Gastrocnemius medialis (tissue), 4 donors: ENCODE data around the gene ENDOD1. TPM values are rescaled to one million over a fixed set of nuclear protein-coding genes. Genes with fewer than 3 reads are reported as not detected.

Source experiments
- ATAC-seq, 2 donors: fragments of 150-250 bp; one replicate each; pipeline ENCODE4 v1.9.1; 2016
- DNase-seq, 2 donors: peaks; one replicate each; pipeline ENCODE4 v3.0.0-alpha.2; 2019
- H3K27ac ChIP-seq, 4 donors: fragments of 200-600 bp; sonication (generic); 1 replicate in 1 of 4; 2 replicates in 3 of 4; pipeline ENCODE4 v1.5.1; 2016 to 2018; ENCODE audit warnings: mild to moderate bottlenecking in 2 of 4, moderate library complexity in 1 of 4
- H3K27me3 ChIP-seq, 3 donors: fragments of 200-600 bp; sonication (generic) in 2 of 3; 1 replicate in 1 of 3; 2 replicates in 2 of 3; pipeline versions ENCODE4 v1.5.1 to v1.6.0; 2016 to 2019; ENCODE audit warnings: mild to moderate bottlenecking in 1 of 3, moderate library complexity in 1 of 3
- H3K36me3 ChIP-seq, 2 donors: fragments of 200-600 bp; sonication (generic) in 1 of 2; one replicate each; pipeline ENCODE4 v1.5.1; 2017 to 2018
- H3K4me1 ChIP-seq, 2 donors: fragments of 200-600 bp; sonication (generic) in 1 of 2; one replicate each; pipeline ENCODE4 v1.5.1; 2016 to 2017; ENCODE audit warnings: mild to moderate bottlenecking in 2 of 2
- H3K4me3 ChIP-seq, 4 donors: fragments of 200-600 bp; sonication (generic) in 3 of 4; 1 replicate in 1 of 4; 2 replicates in 3 of 4; pipeline ENCODE4 v1.5.1; 2016 to 2019; ENCODE audit warnings: mild to moderate bottlenecking in 2 of 4
- H3K9me3 ChIP-seq, 3 donors: fragments of 200-600 bp; sonication (generic) in 2 of 3; 1 replicate in 1 of 3; 2 replicates in 2 of 3; pipeline ENCODE4 v1.5.1; 2016 to 2019
- POLR2A ChIP-seq, 2 donors: fragments of 450-650 bp; IDR thresholded peaks; one replicate each; pipeline ENCODE4 v1.6.1; 2017; ENCODE audit warnings: antibody characterized with exemption in 2 of 2, mild to moderate bottlenecking in 2 of 2, moderate library complexity in 2 of 2
- in situ Hi-C, 4 donors: fragments of 200-750 bp; cut with MboI; loops; one replicate each; pipeline versions ENCODE4 v1.15.0 to v1.8.0; 2017; ENCODE audit warnings: low sequenced_read_pairs in 4 of 4
- intact Hi-C: fragments of 100-400 bp; cut with DNase I; formaldehyde crosslinking; loops from one replicate; pipeline ENCODE4 v1.15.1; 2023; ENCODE audit warnings: low total_unique reads
- total RNA-seq, 4 donors: library from RNA; depleted of rRNA; stranded (reverse); fragments of >200 nt; gene quantifications; one replicate each; pipeline versions ENCODE4 v1.1.0 to v1.2.3, GENCODE V29; 2016
- TF ChIP-seq, protein P1 (sequence below), 5 experiments: fragments of 450-650 bp in 3 of 5; fragments of 200-600 bp in 2 of 5; sonication (generic) in 2 of 5; IDR thresholded peaks in 4 of 5; conservative IDR thresholded peaks in 1 of 5; 1 replicate in 4 of 5; 2 replicates in 1 of 5; pipeline ENCODE4 v1.5.1; 2016 to 2019; ENCODE audit warnings: antibody characterized with exemption in 5 of 5, mild to moderate bottlenecking in 3 of 5, moderate library complexity in 3 of 5

Gene ENDOD1
- total RNA-seq, 4 donors from 2014 or later, result 17.5 to 35.2 (median 27.6) TPM

DNA sequence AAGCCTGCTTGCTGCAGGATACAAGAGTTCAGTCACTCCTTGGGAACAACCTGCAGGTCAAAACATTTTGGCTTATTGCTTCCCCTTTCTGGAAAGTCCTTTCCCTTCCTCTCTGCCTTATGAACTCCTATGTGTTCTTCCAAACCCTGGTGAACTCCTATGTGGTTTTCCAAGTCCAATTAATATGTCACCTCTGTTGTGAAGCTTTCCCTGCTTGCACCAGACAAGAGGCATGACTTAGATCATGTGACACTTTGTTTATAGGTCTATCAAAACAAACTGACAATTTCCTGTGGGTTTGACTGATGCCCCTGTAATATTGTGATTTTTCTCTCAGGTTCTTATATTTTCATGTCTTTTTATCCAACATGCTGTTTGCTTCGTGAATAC lies 64.2 kb downstream of the ENDOD1 start:
- H3K4me1 ChIP-seq, result peaks cover 23 to 33% of the 10 kb centered on the region in 2 donors
- H3K4me3 ChIP-seq, result no peak overlapping the region
- intact Hi-C loops (loop anchor here (5.0 kb wide), 2 partner anchors 182 to 1273 kb away; partner anchors contain the start of genes CWC15 and KDM4D), in situ Hi-C loops (loop anchor here (5.0 to 25.0 kb wide), 5 partner anchors 82 to 611 kb away; no protein-coding TSS in a partner anchor)
- H3K27me3 ChIP-seq, result no peaks in the 10 kb centered on the region
- DNase-seq (no peak), ATAC-seq (no peak)
- H3K9me3 ChIP-seq, result no peaks in the 10 kb centered on the region
- no peaks in the 10 kb centered on the region for H3K36me3 ChIP-seq
- no peak overlapping the region for H3K27ac ChIP-seq
- TF ChIP-seq POLR2A (IDR thresholded peaks at IDR 0.05), result no peak
- TF ChIP-seq, protein P1, sequence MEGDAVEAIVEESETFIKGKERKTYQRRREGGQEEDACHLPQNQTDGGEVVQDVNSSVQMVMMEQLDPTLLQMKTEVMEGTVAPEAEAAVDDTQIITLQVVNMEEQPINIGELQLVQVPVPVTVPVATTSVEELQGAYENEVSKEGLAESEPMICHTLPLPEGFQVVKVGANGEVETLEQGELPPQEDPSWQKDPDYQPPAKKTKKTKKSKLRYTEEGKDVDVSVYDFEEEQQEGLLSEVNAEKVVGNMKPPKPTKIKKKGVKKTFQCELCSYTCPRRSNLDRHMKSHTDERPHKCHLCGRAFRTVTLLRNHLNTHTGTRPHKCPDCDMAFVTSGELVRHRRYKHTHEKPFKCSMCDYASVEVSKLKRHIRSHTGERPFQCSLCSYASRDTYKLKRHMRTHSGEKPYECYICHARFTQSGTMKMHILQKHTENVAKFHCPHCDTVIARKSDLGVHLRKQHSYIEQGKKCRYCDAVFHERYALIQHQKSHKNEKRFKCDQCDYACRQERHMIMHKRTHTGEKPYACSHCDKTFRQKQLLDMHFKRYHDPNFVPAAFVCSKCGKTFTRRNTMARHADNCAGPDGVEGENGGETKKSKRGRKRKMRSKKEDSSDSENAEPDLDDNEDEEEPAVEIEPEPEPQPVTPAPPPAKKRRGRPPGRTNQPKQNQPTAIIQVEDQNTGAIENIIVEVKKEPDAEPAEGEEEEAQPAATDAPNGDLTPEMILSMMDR (IDR thresholded peaks at IDR 0.05 in 4 of 5, conservative IDR thresholded peaks at IDR 0.05 in 1 of 5), result no peak

DNA sequence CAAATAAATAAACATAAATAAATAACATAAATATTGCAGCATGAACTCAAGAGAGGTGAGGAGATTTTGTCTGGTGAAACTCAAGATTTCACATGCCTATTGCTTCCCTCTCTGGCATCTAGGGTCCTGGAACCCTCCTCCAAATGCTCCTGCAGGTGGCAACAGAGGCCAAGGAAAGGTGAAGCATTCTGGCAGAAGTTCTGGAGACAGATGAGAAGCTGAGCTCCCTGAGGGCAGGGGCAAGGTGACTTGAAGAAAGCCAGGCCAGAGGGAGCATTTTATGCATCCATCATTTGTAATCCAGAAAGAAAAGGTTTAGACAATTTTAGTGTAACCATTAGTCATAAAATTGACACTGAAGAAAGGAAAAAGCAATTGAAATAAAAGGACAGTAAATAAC lies 64.9 kb downstream of the ENDOD1 start:
- ATAC-seq, result no peak
- DNase-seq, result no peak
- in situ Hi-C loops, result loop anchor here (5.0 to 25.0 kb wide), 5 partner anchors 82 to 610 kb away; no protein-coding TSS in a partner anchor
- no peaks in the 10 kb centered on the region for H3K9me3 ChIP-seq
- H3K4me3 ChIP-seq, result no peak overlapping the region
- no peaks in the 10 kb centered on the region for H3K36me3 ChIP-seq
- H3K27me3 ChIP-seq, result no peaks in the 10 kb centered on the region
- intact Hi-C loops, result loop anchor here (5.0 kb wide), 2 partner anchors 182 to 1273 kb away; partner anchors contain the start of genes CWC15 and KDM4D
- peaks cover 19 to 27% of the 10 kb centered on the region in 2 donors for H3K4me1 ChIP-seq
- H3K27ac ChIP-seq, result no peak overlapping the region
- no peak for TF ChIP-seq POLR2A (IDR thresholded peaks at IDR 0.05)
- TF ChIP-seq, protein P1 (IDR thresholded peaks at IDR 0.05 in 4 of 5, conservative IDR thresholded peaks at IDR 0.05 in 1 of 5), result peak in 3 of 5 experiments; percentile 31 to 44 (median 37)

DNA sequence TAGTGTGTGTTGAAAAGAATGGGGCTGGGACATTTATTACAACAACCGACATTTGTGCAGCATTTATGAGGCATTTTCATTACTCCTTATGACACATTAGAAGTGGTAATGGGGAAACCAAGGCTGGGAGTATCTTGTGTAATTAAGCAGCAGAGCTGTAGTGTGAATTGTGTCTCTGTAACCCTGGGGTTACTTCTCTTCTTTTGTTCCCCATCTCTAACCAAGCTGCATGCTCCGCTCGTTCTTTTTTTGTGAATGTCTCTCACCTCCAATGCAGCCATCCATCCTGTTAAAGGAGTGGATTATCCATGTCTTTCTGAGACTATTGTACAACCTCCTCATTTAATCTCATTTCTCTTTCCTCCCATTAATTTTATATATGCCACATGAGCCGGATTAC lies 65.7 kb downstream of the ENDOD1 start:
- Histone ChIP-seq H3K27me3 (no peaks in the 10 kb centered on the region), H3K4me1 (peaks cover 13 to 19% of the 10 kb centered on the region in 2 donors), H3K4me3 (no peak overlapping the region), H3K36me3 (no peaks in the 10 kb centered on the region), H3K27ac (no peak overlapping the region), H3K9me3 (no peaks in the 10 kb centered on the region)
- no peak for TF ChIP-seq POLR2A (IDR thresholded peaks at IDR 0.05)
- TF ChIP-seq, protein P1 (IDR thresholded peaks at IDR 0.05 in 4 of 5, conservative IDR thresholded peaks at IDR 0.05 in 1 of 5), result no peak
- in situ Hi-C loops, result loop anchor here in 3 of 4 donors (10.0 to 25.0 kb wide), 3 partner anchors 382 to 609 kb away; no protein-coding TSS in a partner anchor
- intact Hi-C loops, result no loop called here
- ATAC-seq (no peak), DNase-seq (no peak)

DNA sequence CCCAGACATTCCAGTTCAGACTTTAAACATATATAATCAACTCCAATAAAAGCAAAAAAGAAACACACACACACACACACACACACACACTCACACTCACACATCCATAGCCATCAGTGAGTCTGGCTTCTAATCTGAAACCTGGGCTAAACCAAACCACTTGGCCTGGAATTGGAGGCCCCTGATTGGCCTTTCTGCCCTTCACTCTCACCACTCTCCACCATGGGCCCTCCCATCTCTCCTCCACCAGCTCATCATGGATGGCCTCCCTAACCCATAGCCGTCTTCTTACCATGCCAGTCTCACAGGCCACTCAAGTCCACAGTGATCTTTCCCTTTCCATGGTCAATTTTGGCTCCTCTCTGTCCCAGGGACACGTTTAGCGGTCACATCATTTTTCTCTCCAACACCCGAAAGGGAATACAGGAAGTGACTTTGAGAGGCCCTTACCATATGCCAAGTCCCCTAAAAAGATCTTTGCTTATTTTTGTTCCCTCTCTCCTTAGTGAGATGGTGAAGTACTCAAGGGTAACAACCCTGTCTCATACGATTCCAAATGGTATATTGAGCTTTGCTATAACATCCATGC lies 66.6 kb downstream of the ENDOD1 start:
- TF ChIP-seq, protein P1 (IDR thresholded peaks at IDR 0.05 in 4 of 5, conservative IDR thresholded peaks at IDR 0.05 in 1 of 5), result no peak
- no peak for TF ChIP-seq POLR2A (IDR thresholded peaks at IDR 0.05)
- Histone ChIP-seq H3K4me1 (peaks cover 19 to 20% of the 10 kb centered on the region in 2 donors), H3K9me3 (no peaks in the 10 kb centered on the region), H3K4me3 (no peak overlapping the region), H3K36me3 (no peaks in the 10 kb centered on the region), H3K27ac (peak overlapping the region in 2 of 4 donors; percentile 59 to 60), H3K27me3 (no peaks in the 10 kb centered on the region)
- in situ Hi-C loops, result loop anchor here in 3 of 4 donors (10.0 to 25.0 kb wide), 3 partner anchors 381 to 609 kb away; no protein-coding TSS in a partner anchor
- DNase-seq, result no peak
- ATAC-seq, result no peak
- intact Hi-C loops, result no loop called here
